HG03039 (cell line): ENCODE measurements around the gene NELL1.

Experiments used
- ATAC-seq: cut with Tn5 transposase; IDR thresholded peaks from one replicate; pipeline ENCODE4 v1.9.1; 2021; ENCODE audit warnings: mild to moderate bottlenecking, moderate library complexity; ENCODE audit not compliant: unreplicated experiment

Gene NELL1

DNA sequence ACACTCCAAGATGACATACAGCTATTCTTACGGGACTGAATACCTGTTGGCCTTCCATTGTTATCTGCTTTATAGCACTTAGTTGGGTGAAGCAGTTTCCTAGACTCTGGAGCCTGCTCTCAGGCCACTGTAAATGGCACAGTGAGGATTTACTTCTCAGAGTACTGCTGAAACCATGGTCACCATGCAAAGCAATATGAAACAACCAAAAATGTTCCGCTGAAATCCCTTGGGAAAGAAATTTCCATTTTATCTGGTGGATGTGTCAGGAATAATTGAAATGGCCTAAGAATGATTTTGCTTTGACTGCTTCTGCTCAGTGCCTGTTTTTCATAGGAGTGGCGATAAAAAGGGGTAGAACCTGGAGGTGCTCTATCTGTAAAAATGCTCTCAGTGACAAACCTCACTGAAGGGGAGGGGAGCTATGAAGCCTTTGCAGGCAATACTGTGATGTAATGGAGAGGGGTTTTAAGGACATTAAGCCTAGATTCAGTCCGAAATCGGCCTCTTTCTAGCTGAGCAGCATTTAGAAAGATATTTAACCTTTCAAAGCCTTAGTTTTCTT is 871.9 kb downstream of the NELL1 start:
- no peak for ATAC-seq

DNA sequence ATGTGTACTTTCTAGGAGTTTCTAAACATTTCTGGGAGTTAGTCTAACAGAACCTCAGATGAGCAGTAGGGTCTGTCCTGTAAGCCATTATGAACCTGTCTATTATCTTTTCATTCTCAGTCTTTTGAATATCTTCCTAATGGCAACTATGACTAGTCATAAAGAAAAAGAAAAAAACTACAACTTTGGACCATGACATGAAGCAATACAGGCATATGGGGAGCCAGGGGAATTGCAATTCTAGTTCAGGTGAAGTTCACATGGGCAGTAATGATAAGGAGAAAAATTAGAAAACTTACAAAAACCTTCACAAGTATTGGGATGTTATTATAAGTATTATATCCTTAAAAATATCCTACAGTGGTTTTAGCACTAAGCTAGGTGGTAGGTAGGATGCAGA is 874.5 kb downstream of the NELL1 start:
- ATAC-seq = no peak

DNA sequence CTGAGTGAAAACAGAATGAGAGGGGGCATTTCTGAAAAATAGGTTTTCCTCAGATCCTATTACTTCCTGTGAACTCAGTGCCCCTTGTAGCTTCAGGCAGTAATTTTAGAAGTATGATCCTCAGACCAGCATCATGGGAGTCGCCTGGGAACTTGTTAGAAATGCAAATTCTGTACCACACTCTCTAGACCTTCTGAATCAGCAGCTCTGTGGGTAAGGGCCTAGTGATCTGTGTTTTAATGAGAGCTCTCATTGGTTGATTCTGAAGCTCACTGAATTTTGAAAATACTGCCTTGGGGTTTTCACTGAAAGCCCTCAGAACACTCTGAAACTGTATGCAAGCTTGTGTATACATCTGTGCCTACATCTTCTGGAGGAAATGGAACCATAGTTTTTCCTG is 876.3 kb downstream of the NELL1 start:
- ATAC-seq = no peak

DNA sequence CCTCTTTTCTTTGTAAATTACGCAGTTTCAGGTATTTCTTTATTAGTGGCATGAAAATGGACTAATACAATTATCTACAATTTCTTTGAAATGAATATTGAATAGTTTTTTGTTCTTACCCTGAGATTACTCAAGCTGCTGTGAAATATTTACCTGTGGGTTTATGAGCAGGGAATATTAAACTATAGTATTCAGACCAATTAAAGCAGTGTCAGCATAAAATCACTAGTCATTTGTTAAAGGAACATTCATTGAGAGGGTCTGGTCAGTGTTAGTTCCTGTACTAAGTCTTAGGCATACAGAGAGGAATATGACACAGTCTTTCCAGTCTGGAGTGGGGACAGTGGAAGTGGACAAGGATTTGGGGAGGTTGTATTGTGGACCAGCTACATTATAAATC is 877.3 kb downstream of the NELL1 start:
- ATAC-seq = no peak

DNA sequence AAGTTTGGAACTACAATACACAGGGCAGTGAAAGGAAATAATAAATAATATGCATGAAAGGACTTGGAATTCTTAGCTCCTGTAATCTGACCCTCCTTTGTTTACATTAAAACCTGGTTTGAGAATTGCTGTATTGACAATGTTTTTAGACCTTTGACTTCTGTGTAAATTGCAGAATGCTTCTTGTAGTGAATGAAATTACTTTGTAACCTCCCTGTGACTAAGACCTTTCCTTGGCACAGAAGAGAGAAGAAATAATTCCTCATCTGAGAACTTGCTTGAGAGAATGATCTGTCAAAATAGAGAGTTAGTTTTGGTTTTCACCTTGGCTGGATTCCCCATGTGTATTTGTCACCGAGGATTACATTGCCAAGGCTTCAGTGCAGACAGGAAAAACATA is 883.5 kb downstream of the NELL1 start:
- no peak for ATAC-seq

- ATAC-seq = no peak
Measured at GRCh38 chr11:21553795-21554194, 884.4 kb downstream of the NELL1 start.

DNA sequence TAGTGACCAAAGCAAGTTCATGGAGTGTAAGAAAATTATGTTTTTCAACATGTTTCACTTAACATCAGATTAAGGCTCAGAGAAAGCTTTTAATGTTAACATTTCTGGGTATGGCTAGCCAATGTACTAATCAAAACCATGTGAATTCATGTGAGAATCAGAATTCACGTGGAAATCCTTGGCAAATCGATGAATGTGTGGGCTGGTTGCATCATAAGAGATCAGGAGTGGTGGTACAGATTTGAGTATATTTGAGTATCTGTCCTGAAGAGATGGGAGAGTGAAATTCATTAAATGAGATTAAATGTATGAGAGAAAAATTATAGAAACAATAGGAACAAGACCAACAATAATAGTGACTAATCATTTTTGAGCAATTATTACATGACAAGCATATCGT is 884.9 kb downstream of the NELL1 start:
- no peak for ATAC-seq

- no peak for ATAC-seq
Measured at GRCh38 chr11:21556926-21557325, 887.5 kb downstream of the NELL1 start.

DNA sequence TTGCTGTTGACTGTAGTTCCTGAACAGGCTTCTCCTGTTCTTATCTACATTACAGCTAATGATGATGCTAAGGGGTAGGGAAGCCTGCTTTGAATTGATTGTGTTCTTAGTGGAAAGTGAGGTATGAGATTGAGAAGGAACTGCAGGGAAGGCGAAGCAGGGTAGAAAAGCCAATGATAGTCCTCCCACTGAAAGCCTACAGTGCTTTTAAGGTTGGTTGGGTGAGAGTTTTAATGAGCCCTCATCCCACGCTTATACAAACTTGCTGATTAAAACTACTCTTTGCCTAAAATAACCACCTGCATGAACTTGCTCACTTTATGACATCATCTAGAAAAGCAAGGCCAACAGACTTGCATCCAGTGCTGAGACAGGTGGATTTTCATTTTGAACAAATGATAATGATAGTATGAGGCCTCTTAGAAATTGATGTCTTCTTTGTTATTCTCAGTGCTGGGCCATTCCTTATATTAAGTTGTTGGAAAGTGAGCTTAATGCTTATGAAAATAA is 891.1 kb downstream of the NELL1 start:
- ATAC-seq = no peak

- ATAC-seq = no peak
Measured at GRCh38 chr11:21561581-21561980, 892.2 kb downstream of the NELL1 start.

GRCh38 chr11:21564095-21564494 is 894.7 kb downstream of the NELL1 start:
- ATAC-seq = no peak

DNA sequence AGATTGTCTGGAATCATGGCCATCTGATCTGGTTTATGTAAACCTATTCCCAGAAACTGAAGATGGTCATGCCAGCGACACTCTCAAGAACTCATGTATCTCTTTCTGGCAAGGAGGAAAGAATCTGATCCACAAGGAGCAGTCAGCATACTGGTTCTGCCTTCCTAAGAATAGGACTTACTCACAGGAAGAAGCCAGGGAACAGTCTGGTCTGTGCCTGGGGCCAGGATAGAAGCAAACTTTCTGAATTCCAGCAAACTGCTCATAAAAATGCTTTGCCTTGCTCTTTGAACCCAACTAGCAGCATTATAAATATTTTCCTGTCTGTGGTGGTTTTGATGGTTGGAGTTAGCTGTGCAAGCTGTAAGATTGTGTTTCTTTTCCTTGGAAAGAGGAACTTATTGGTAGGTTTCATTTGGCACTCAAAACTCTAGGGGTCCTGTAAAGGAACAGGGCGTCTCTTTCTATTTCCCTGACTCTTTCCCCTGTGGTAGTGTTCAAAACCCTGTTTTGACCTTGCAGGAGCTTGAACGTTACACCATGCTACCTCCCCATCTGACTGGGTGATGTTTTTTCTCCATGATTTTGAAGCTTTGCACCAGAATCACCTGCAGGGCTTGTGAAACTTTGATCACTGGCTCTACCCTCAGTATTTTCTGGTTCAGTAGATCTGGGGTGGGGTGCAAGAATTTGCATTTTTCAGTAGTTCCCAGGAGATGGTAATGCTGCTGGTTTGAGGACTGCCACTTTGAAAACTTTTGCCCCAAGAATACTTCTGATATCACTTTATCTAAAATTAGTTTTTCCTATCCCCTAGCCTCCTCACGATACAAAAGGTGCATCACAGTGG is 895.7 kb downstream of the NELL1 start:
- no peak for ATAC-seq

DNA sequence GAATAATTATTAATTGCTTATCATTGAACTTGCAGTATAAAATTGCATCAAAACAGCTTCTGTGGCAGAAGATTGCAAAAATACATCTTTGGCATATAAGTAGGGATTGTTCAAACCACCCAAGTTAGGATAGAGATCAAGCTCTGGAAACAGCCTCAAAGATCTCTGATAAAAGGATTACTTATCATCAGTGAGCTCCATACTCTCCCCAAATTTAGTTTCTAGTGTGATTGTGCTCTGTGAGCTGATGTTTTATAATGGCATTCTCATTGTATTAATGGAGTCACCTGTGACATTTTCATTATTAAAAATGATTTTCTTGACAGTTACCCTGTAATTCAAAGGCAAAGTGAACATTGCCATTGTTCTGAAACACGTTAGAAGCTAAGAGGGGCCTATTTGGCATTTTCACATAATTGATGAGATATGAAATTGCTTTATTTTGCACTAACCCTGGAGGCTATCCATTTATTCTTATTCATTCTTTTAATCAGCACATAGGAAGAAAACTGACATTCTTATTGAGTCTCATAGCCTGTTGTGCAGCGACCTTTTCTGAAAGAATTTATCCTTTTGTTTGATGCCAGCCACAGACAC is 897.2 kb downstream of the NELL1 start:
- no peak for ATAC-seq

GRCh38 chr11:21567645-21568290 is 898.4 kb downstream of the NELL1 start:
- ATAC-seq = no peak

DNA sequence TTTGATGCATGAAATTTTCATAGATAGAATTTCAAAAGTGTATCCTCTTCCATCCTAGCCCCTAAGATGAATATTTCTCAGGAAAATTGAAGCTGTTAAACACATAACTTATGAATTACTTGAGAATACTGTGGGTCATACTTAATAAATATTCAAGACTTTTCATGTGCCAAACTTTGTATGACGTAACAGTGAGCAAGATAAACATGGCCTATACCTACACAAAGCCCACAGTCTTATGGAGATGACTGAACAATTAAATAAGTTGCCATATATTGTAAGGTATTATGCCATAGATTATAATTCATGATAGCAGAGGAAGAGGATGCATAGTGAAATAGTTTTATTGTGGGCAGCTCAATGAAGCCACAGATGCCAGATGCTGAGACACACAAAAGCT is 902.8 kb downstream of the NELL1 start:
- no peak for ATAC-seq

DNA sequence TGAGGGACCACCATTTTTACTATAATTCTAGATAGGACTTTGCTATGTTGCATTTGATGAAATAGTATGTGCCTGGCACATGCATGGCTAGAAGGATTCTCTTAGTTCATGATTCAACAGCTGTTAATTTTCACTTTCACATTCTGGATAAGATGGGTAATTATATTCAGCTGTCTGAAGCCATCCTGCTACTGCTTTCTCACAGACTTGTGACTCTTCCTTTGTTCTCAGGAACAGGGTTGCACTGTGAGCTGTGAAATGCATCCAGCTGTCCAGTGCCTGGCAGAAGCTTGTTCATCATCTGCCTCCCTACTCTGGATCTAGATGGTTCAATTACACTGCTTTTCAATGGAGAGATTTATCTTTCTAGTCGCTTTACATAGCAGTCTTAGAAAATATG is 913.4 kb downstream of the NELL1 start:
- no peak for ATAC-seq

- ATAC-seq = no peak
Measured at GRCh38 chr11:21588754-21589153, 919.4 kb downstream of the NELL1 start.

DNA sequence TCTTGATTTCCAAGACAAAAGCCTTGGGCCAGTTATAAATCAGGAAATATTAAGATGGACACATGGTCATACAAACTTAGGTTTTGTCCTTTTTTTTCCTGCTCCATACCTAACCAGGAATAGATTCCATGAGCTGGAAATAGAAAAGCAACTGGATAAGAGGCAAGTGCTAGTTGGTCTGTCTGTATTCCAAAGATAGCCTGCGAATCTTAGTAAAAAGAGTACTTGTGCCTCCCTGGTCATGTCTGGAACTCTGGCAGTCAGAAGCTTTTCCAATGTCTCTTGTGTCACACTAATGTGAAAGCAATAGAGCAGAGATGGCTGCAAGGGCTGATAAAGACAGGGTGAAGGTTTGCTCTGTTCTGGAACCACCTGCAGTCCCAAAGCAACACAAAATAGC is 933.3 kb downstream of the NELL1 start:
- ATAC-seq = no peak

DNA sequence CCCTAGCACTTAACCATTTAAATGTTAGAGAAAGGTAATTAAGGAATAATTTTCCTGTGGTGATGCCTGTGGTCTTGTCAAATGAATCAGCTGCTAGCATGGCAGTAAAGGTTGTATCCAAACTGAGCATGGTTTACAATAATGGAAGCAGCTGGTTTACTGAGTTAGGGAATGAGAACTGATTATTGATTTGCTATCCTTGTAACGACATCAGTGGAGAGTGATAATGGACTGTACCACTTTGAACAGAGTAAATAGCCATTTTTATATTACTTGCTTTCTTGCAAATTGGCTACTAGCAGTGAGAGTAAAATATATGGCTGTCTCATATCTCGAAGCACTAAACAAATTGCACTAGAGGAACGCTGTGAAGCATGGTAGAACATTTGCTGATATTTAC is 934.5 kb downstream of the NELL1 start:
- ATAC-seq = no peak

GRCh38 chr11:21604564-21604963 is 935.2 kb downstream of the NELL1 start:
- ATAC-seq = no peak

GRCh38 chr11:21612326-21612725 is 942.9 kb downstream of the NELL1 start:
- no peak for ATAC-seq

DNA sequence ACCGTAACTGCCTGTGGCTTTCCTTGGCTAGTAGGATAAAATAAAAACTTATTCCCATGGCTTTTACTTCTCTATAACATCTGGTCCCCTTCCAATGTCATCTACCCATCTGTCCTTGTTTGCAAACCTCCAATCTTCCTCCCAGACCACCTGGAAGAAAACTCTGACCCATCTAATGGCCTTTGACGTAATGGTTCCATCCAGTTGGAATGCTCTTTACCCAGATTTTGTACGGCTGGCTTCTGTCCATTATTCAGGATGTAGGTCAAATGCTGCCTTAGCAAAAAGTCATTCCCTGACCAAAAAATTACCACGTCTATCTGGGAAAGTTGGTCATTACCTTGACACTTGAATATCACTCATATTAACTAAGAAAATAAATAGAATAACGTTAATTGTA is 945.6 kb downstream of the NELL1 start:
- ATAC-seq = no peak
